Mesenchymal stem cell (in vitro differentiated cells and primary cell): ENCODE measurements around the gene CUBN. TPM values are rescaled to one million over a fixed set of nuclear protein-coding genes. Genes with fewer than 3 reads are reported as not detected.
A peak's percentile ranks its signal among the peaks of the same experiment; 100 is the strongest.

ENCODE experiments used
- DNase-seq: peaks from one replicate; pipeline ENCODE4 v3.0.0-alpha.2; 2013
- H2AFZ ChIP-seq: one replicate; pipeline ENCODE4 v1.6.1; 2013; ENCODE audit warnings: low read depth, mild to moderate bottlenecking, control low read depth, inconsistent platforms, low read length, moderate library complexity
- H2AK5ac ChIP-seq: 2 replicates; pipeline ENCODE4 v1.6.1; 2013; ENCODE audit warnings: low read length, moderate library complexity, mild to moderate bottlenecking, inconsistent platforms; ENCODE audit not compliant: severe bottlenecking
- H2BK120ac ChIP-seq: one replicate; pipeline ENCODE4 v1.6.1; 2013; ENCODE audit warnings: low read depth, mild to moderate bottlenecking, inconsistent platforms, low read length, moderate library complexity
- H2BK12ac ChIP-seq, 2 experiments: one replicate each; pipeline ENCODE4 v1.6.1; 2013; ENCODE audit warnings: inconsistent platforms in 2 of 2, low read length in 2 of 2, mild to moderate bottlenecking in 2 of 2, moderate library complexity in 2 of 2, control low read depth in 1 of 2
- H2BK15ac ChIP-seq: one replicate; pipeline ENCODE4 v1.6.1; 2013; ENCODE audit warnings: mild to moderate bottlenecking, low read depth, inconsistent platforms; ENCODE audit not compliant: poor library complexity, severe bottlenecking
- H2BK5ac ChIP-seq: 2 replicates; pipeline ENCODE4 v1.6.1; 2013; ENCODE audit warnings: low read depth, mild to moderate bottlenecking, low read length, control low read depth, inconsistent platforms; ENCODE audit not compliant: poor library complexity, severe bottlenecking
- H3K14ac ChIP-seq, 2 experiments: one replicate each; pipeline ENCODE4 v1.6.1; 2013; ENCODE audit warnings: inconsistent platforms in 2 of 2, low read length in 2 of 2, control low read depth in 1 of 2, mild to moderate bottlenecking in 1 of 2, moderate library complexity in 1 of 2
- H3K18ac ChIP-seq, 2 experiments: one replicate each; pipeline ENCODE4 v1.6.1; 2013; ENCODE audit warnings: inconsistent platforms in 2 of 2, low read length in 2 of 2, control low read depth in 1 of 2, low read depth in 1 of 2, mild to moderate bottlenecking in 1 of 2
- H3K23ac ChIP-seq, 2 experiments: one replicate each; pipeline ENCODE4 v1.6.1; 2013; ENCODE audit warnings: inconsistent platforms in 2 of 2, low read length in 2 of 2, mild to moderate bottlenecking in 2 of 2, moderate library complexity in 2 of 2, control low read depth in 1 of 2
- H3K27ac ChIP-seq: 2 replicates; pipeline ENCODE4 v1.5.1; 2013; ENCODE audit warnings: mild to moderate bottlenecking, moderate library complexity, low read length, control low read depth, inconsistent platforms; ENCODE audit not compliant: poor library complexity, severe bottlenecking
- H3K27me3 ChIP-seq, 2 experiments: 2 replicates each; pipeline versions ENCODE4 v1.6.1 to v1.7.0; 2013; ENCODE audit warnings: low read length in 2 of 2, mild to moderate bottlenecking in 2 of 2, moderate library complexity in 2 of 2, control low read depth in 1 of 2, inconsistent platforms in 1 of 2; ENCODE audit not compliant: control insufficient read depth in 1 of 2, insufficient read depth in 1 of 2
- H3K36me3 ChIP-seq, 2 experiments: 2 replicates each; pipeline versions ENCODE4 v1.6.1 to v1.7.0; 2013; ENCODE audit warnings: low read length in 2 of 2, control low read depth in 1 of 2, inconsistent platforms in 1 of 2, low read depth in 1 of 2, mild to moderate bottlenecking in 1 of 2; ENCODE audit not compliant: insufficient read depth in 2 of 2, control insufficient read depth in 1 of 2
- H3K4ac ChIP-seq, 2 experiments: one replicate each; pipeline ENCODE4 v1.6.1; 2013; ENCODE audit warnings: inconsistent platforms in 2 of 2, low read length in 2 of 2, mild to moderate bottlenecking in 2 of 2, moderate library complexity in 2 of 2, control low read depth in 1 of 2, low read depth in 1 of 2
- H3K4me1 ChIP-seq: 2 replicates; pipeline ENCODE4 v1.6.1; 2013; ENCODE audit warnings: low read depth, low read length, control low read depth; ENCODE audit not compliant: control insufficient read depth, insufficient read depth
- H3K4me2 ChIP-seq: 2 replicates; pipeline ENCODE4 v1.6.1; 2013; ENCODE audit warnings: low read length, mild to moderate bottlenecking, inconsistent platforms; ENCODE audit not compliant: poor library complexity, severe bottlenecking
- H3K4me3 ChIP-seq, 2 experiments: 2 replicates each; pipeline versions ENCODE4 v1.5.1 to v1.7.0; 2013; ENCODE audit warnings: low read length in 2 of 2, mild to moderate bottlenecking in 2 of 2, control low read depth in 1 of 2, low read depth in 1 of 2; ENCODE audit not compliant: insufficient read depth in 1 of 2
- H3K79me1 ChIP-seq: replicated peaks from 2 replicates; pipeline ENCODE4 v1.6.1; 2013; ENCODE audit warnings: mild to moderate bottlenecking, control low read depth, low read length, inconsistent platforms; ENCODE audit not compliant: poor library complexity, severe bottlenecking
- H3K9ac ChIP-seq: 2 replicates; pipeline ENCODE4 v1.7.0; 2013; ENCODE audit warnings: mild to moderate bottlenecking, low read length, moderate library complexity
- H3K9me3 ChIP-seq: 2 replicates; pipeline ENCODE4 v1.7.0; 2013; ENCODE audit warnings: mild to moderate bottlenecking, low read length; ENCODE audit not compliant: control insufficient read depth
- H4K8ac ChIP-seq: one replicate; pipeline ENCODE4 v1.6.1; 2013; ENCODE audit warnings: inconsistent platforms, mild to moderate bottlenecking, low read length, moderate library complexity
- H4K91ac ChIP-seq: one replicate; pipeline ENCODE4 v1.6.1; 2013; ENCODE audit warnings: mild to moderate bottlenecking, low read length, inconsistent platforms
- WGBS: methylation state at CpG from one replicate; pipeline ENCODE4 v1.1.7; 2013; ENCODE audit warnings: mixed read lengths; 5-methylcytosine and 5-hydroxymethylcytosine counted together
- small RNA-seq: library from polyadenylated mRNA; stranded (forward); fragments of <200 nt; extraction: miRNeasy Mini kit (QIAGEN cat#:217004); gene quantifications from one replicate; pipeline ENCODE3, GENCODE V24; 2013; ENCODE audit warnings: low read depth

The CUBN gene

GRCh38 chr10:16776896-16777295 lies 352.7 kb downstream of the CUBN start:
- no peak overlapping the region for H2BK5ac ChIP-seq
- DNase-seq: no peak
- H3K23ac ChIP-seq: no peak overlapping the region
- H3K9ac ChIP-seq: peak overlapping the region; percentile 58
- H3K4me1 ChIP-seq: no peaks in the 10 kb centered on the region
- peaks cover 10 to 50% of the 10 kb centered on the region in 2 experiments for H3K36me3 ChIP-seq
- H2BK12ac ChIP-seq: no peak overlapping the region
- H2BK15ac ChIP-seq: no peak overlapping the region
- no peaks in the 10 kb centered on the region for H3K9me3 ChIP-seq
- H3K14ac ChIP-seq: no peak overlapping the region
- H3K27me3 ChIP-seq: no peaks in the 10 kb centered on the region
- peaks cover 30% of the 10 kb centered on the region for H3K79me1 ChIP-seq
- H2BK120ac ChIP-seq: no peak overlapping the region
- 47% methylated on average over 2 of the region's 3 CpGs for WGBS
- H2AK5ac ChIP-seq: no peak overlapping the region
- H3K18ac ChIP-seq: no peak overlapping the region
- no peak overlapping the region for H3K4me3 ChIP-seq
- no peak overlapping the region for H3K27ac ChIP-seq
- H3K4ac ChIP-seq: no peak overlapping the region
- H2AFZ ChIP-seq: no peak overlapping the region
- H3K4me2 ChIP-seq: no peak overlapping the region
- H4K91ac ChIP-seq: no peak overlapping the region
- H4K8ac ChIP-seq: no peak overlapping the region

Small RNA genes lying within 50 kb of the gene (small RNA-seq; reads per million reads assigned to genes)
- gene AC067747.1: not detected
